Heart right ventricle (tissue), 16 donors: ENCODE results near the gene GRIK3. TPM values are rescaled to one million over a fixed set of nuclear protein-coding genes. Genes with fewer than 3 reads are reported as not detected.
"Not testable (repeated sequence)": the region's sequence is repeated elsewhere in the genome, so short reads cannot be mapped to it uniquely, and the experiment has no call there.

Experiments used
- ATAC-seq, 8 donors: fragments of 200-7000 bp; cut with Tn5 transposase; one replicate each; pipeline ENCODE4 v1.9.1; 2020; ENCODE audit warnings: mild to moderate bottlenecking in 8 of 8, moderate library complexity in 8 of 8, moderate number of reproducible peaks in 1 of 8
- DNase-seq, 2 donors: peaks; one replicate each; pipeline ENCODE4 v3.0.0-alpha.2; 2020
- H3K27ac ChIP-seq, 10 donors: fragments of 200-600 bp; sonication (generic) in 2 of 10; one replicate each; pipeline versions ENCODE4 v1.5.0 to v1.8.0; 2020 to 2022; ENCODE audit warnings: mild to moderate bottlenecking in 3 of 10
- H3K27me3 ChIP-seq, 7 donors: fragments of 200-600 bp; one replicate each; pipeline ENCODE4 v1.8.0; 2021 to 2022; ENCODE audit warnings: mild to moderate bottlenecking in 2 of 7
- H3K36me3 ChIP-seq, 9 donors: fragments of 200-600 bp; sonication (generic) in 1 of 9; one replicate each; pipeline versions ENCODE4 v1.5.0 to v1.8.0; 2020 to 2022; ENCODE audit warnings: mild to moderate bottlenecking in 2 of 9
- H3K4me1 ChIP-seq, 9 donors: fragments of 200-600 bp; sonication (generic) in 1 of 9; one replicate each; pipeline versions ENCODE4 v1.5.0 to v1.8.0; 2020 to 2022; ENCODE audit warnings: mild to moderate bottlenecking in 4 of 9
- H3K4me3 ChIP-seq, 10 donors: fragments of 200-600 bp; sonication (generic) in 2 of 10; one replicate each; pipeline versions ENCODE4 v1.5.0 to v1.8.0; 2020 to 2022; ENCODE audit warnings: mild to moderate bottlenecking in 7 of 10, moderate library complexity in 2 of 10
- H3K9me3 ChIP-seq, 11 donors: fragments of 200-600 bp in 10 of 11; sonication (generic) in 2 of 11; one replicate each; pipeline versions ENCODE4 v1.5.0 to v1.8.0; 2013 to 2022; ENCODE audit warnings: mild to moderate bottlenecking in 2 of 11, control low read depth in 1 of 11, moderate library complexity in 1 of 11
- WGBS, 2 donors: extraction: QIAGEN DNeasy Blood & Tissue Kit; methylation state at CpG; one replicate each; pipeline ENCODE4 v1.1.7; 2013; ENCODE audit warnings: inconsistent platforms in 1 of 2; 5-methylcytosine and 5-hydroxymethylcytosine counted together
- intact Hi-C, 10 donors: fragments of 100-400 bp; cut with DNase I; formaldehyde crosslinking; loops; one replicate each; pipeline versions ENCODE4 v1.11.1 to v1.14.2; 2022
- long read RNA-seq, 3 donors: library from polyadenylated mRNA; unstranded; transcript quantifications; one replicate each; pipeline ENCODE4 v2.0.0, GENCODE V29; 2020 to 2021
- polyA plus RNA-seq, 2 donors: library from polyadenylated mRNA; stranded (reverse); fragments of 200-250 nt; gene quantifications; one replicate each; pipeline ENCODE4 v1.2.3, GENCODE V29; 2013
- total RNA-seq, 10 donors: library from RNA; stranded (reverse); fragmentation: NEBNext Ultra II Directional in 3 of 10; extraction: Animal tissue kit (Norgen Biotek cat#: 25700) in 3 of 10; gene quantifications; one replicate each; pipeline versions ENCODE4 v1.2.1 to v1.2.4, GENCODE V29; 2021 to 2023
- TF ChIP-seq, protein P1 (sequence below), 9 donors: fragments of 200-600 bp; sonication (generic) in 2 of 9; IDR thresholded peaks; one replicate each; pipeline versions ENCODE4 v1.5.0 to v1.8.0; 2021 to 2022; ENCODE audit warnings: antibody characterized with exemption in 9 of 9, mild to moderate bottlenecking in 5 of 9, moderate library complexity in 1 of 9
- donor health status: Arrhythmogenic right ventricular cardiomyopathy.
- donor health status: ischemic (EF 13 %, LVEDD 7.1; RV severe dilation, severe dysfunction).
- donor health status: healthy with polysubstance abuse.
- donor health status: DM: no; HTN: yes; CAD: no.
- donor health status: DM: no; HTN: no; CAD: no.
- donor health status: ischemic (EF 25% LVEDD 6.9; RV normal size, moderate dysfunction).
- donor health status: ischemic (EF 25% LVEDD 5.7; RV mildly dilated, moderate dysfunction).
- donor health status: healthy.
- donor health status: DM: yes; HTN: yes; CAD: no.
- donor health status: Ischemic cardiomyopathy.
- donor health status: ischemic (EF 35%, LVEDD 5.7; RV mildly dilated, moderate dysfunction).
- donor health status: nonischemic (EF 11% LVEDD 7.7; RV severe dilation, severe dysfunction).
- donor health status: DM: yes; HTN: yes; CAD: no.
- donor health status: PGD.
- donor health status: ischemic (EF 29% LVEDD 5.4; RV normal size, mild dysfunction).
- donor health status: nonischemic (EF 23%, LVEDD 6.1; RV moderate dilation, normal function).

Gene GRIK3
- 1 to 10 TPM in 1 of 10 donors, under 1 TPM in 9; 0.10 to 1.1 (median 0.27) TPM for total RNA-seq
- under 1 TPM; 0.16 to 0.44 TPM for polyA plus RNA-seq
- long read RNA-seq, donor 1, partial matches to known transcripts = 0 of 1 reads
- long read RNA-seq, donor 1, other reads (novel, unspliced or antisense) = 0 of 1 reads
- long read RNA-seq, donor 2, partial matches to known transcripts = 1 of 3 reads
- long read RNA-seq, donor 2, other reads (novel, unspliced or antisense) = 2 of 3 reads
- long read RNA-seq, donor 3 = 0 reads

DNA sequence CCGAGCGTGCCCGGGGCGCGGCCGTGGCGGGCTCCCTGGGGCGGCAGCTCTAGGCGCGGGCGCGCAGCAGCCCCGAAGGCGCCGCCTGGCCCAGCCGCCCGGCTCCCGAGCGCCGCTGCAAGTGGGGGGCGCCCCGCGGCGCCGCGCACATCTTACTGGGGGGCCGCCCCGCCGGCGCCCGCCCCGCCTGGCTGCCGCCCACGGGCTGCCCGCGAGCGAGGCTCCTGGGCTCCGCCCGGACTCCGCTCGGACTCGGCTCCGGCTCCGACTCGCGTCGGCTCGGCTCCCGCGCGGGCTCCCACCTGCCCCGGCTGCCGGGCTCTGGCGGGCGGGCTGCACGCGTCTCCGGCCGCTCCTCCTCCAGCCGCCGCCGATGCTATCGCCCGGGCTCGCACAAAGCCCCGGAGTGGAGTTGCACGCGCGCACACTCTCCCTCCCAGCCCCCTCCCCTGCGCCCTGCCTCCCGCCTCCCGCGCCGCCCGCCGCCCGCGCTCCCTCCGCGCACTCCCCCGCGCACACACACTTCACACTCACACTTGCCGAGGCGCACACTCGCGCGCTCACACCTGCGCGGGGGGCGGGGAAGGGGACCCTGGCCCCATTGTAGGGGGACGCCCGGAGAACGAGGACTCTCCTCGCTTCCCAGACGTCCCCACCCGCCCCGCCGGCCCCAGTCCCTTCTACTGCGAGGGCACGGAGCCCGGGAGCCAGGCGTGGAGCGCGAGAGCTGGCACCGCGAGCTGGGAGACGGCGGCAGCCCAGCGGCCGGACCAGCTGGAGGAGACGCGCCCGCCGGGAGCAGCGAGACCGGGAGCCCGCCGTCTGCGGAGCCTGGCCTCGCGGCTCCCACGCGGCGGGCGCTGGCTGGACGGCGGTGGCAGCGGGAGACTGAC is at the start of gene GRIK3:
Gene GRIK3, minus strand, starts transcription at position 395 of the 893 bp plus-strand sequence. CDS start 407 bp downstream, outside the sequence.
- 1% methylated on average over 89 to 128 of the region's 128 CpGs for WGBS, 2 donors
- intact Hi-C loops = loop anchor here in 9 of 10 donors (5.0 to 10.0 kb wide), 5 partner anchors 330 to 517 kb away; no protein-coding TSS in a partner anchor
- H3K27me3 ChIP-seq = peaks cover 20 to 97% (median 96%) of the 10 kb centered on the region in 7 donors
- ATAC-seq = peak in 2 of 8 donors; percentile 5 to 14
- peak within 1 kb of the TSS in 6 of 10 donors; percentile 10 to 24 (median 18) for H3K4me3 ChIP-seq
- no peaks in the 10 kb centered on the region for H3K36me3 ChIP-seq
- TF ChIP-seq, protein P1, sequence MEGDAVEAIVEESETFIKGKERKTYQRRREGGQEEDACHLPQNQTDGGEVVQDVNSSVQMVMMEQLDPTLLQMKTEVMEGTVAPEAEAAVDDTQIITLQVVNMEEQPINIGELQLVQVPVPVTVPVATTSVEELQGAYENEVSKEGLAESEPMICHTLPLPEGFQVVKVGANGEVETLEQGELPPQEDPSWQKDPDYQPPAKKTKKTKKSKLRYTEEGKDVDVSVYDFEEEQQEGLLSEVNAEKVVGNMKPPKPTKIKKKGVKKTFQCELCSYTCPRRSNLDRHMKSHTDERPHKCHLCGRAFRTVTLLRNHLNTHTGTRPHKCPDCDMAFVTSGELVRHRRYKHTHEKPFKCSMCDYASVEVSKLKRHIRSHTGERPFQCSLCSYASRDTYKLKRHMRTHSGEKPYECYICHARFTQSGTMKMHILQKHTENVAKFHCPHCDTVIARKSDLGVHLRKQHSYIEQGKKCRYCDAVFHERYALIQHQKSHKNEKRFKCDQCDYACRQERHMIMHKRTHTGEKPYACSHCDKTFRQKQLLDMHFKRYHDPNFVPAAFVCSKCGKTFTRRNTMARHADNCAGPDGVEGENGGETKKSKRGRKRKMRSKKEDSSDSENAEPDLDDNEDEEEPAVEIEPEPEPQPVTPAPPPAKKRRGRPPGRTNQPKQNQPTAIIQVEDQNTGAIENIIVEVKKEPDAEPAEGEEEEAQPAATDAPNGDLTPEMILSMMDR (IDR thresholded peaks at IDR 0.05) = no peak
- H3K9me3 ChIP-seq = no peaks in the 10 kb centered on the region
- no peak within 1 kb of the TSS for H3K27ac ChIP-seq
- DNase-seq = no peak
- H3K4me1 ChIP-seq = peaks cover 0 to 24% (median 9%) of the 10 kb centered on the region in 9 donors

DNA sequence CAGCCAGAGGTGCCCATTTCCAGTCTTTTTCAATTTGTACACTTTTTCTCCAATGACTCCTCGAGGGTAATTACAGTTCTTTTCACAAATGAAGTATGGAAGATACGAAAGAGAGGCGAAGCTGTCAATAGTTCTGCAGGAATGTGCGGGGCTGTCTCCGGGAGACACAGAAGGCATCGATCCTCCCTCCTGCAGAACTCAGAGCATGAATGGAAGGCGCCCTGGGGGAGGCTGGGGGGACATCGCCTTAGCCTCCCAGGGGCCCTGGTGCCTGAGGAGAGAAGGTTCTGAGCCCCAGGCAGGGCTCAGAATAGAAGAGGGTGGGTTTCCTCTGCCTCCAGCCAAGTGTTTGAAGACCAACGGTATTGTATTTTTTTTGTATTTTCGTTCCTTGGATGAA is 49.7 kb upstream of the GRIK3 start:
- Histone ChIP-seq H3K9me3 (no peaks in the 10 kb centered on the region), H3K4me3 (no peak overlapping the region), H3K27ac (no peak overlapping the region), H3K36me3 (no peaks in the 10 kb centered on the region), H3K27me3 (peaks cover 0 to 39% (median 13%) of the 10 kb centered on the region in 7 donors), H3K4me1 (no peaks in the 10 kb centered on the region)
- no peak for DNase-seq
- 60 to 72% methylated on average over 10 of the region's 10 CpGs for WGBS, 2 donors
- ATAC-seq = no peak
- intact Hi-C loops = no loop called here
- TF ChIP-seq, protein P1 (IDR thresholded peaks at IDR 0.05) = no peak

DNA sequence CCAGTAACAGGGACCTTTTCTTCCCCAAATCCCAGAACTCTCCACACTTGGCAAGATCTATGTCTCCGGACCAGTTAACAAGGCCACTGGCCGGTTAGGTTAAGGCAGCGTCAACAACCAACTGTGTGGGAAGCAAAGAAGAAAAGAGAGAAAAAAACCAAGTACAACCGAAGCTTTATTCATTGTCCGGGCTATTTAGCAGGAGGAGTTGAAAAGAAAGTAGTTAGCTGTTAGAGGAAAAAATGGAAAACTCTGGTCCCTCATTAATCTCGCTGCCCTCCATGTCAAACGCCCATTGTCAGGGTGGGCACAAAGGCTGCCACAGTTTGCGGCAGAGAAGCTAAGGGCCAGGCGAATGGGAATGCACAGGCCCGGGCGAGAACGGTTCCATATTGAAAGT is 49.3 kb upstream of the GRIK3 start:
- Histone ChIP-seq H3K36me3 (no peaks in the 10 kb centered on the region), H3K27me3 (peaks cover 0 to 39% (median 13%) of the 10 kb centered on the region in 7 donors), H3K4me1 (no peaks in the 10 kb centered on the region), H3K27ac (no peak overlapping the region), H3K4me3 (no peak overlapping the region), H3K9me3 (no peaks in the 10 kb centered on the region)
- intact Hi-C loops = no loop called here
- DNase-seq = no peak
- TF ChIP-seq, protein P1 (IDR thresholded peaks at IDR 0.05) = no peak
- WGBS, 2 donors = 86 to 91% methylated on average over 12 of the region's 12 CpGs
- ATAC-seq = peak in 1 of 8 donors; percentile 34

DNA sequence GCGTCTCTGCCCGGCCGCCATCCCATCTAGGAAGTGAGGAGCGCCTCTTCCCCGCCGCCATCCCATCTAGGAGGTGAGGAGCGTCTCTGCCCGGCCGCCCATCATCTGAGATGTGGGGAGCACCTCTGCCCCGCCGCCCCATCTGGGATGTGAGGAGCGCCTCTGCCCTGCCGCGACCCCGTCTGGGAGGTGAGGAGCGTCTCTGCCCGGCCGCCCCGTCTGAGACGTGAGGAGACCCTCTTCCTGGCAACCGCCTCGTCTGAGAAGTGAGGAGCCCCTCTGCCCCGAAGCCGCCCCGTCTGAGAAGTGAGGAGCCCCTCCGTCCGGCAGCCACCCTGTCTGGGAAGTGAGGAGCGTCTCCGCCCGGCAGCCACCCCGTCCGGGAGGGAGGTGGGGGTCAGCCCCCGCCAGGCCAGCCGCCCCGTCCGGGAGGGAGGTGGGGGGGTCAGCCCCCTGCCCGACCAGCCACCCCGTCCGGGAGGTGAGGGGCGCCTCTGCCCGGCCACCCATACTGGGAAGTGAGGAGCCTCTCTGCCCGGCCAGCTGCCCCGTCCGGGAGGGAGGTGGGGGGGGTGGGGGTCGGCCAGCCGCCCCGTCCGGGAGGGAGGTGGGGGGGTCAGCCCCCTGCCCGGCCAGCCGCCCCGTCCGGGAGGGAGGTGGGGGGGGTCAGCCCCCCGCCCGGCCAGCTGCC is 46.1 kb upstream of the GRIK3 start:
- peaks cover 0 to 34% (median 7%) of the 10 kb centered on the region in 7 donors for H3K27me3 ChIP-seq
- H3K4me3 ChIP-seq, H3K4me1 ChIP-seq, DNase-seq, ATAC-seq, intact Hi-C loops, H3K9me3 ChIP-seq, H3K36me3 ChIP-seq, H3K27ac ChIP-seq: not testable (repeated sequence)
- WGBS, 2 donors = 93 to 95% methylated on average over 23 to 44 of the region's 54 CpGs
